Calu3 (cell line): ENCODE results near the gene GTF2A1L. TPM values are rescaled to one million over a fixed set of nuclear protein-coding genes. Genes with fewer than 3 reads are reported as not detected.
A peak's percentile ranks its signal among the peaks of the same experiment; 100 is the strongest.
"Not testable (repeated sequence)": the region's sequence is repeated elsewhere in the genome, so short reads cannot be mapped to it uniquely, and the experiment has no call there.

Source experiments
- BruUV-seq: library from RNA; stranded (reverse); fragments of 400-500 nt; replicated peaks from 2 replicates; lab custom pipeline; 2021; lab: Mats Ljungman, UMichigan
- CTCF ChIA-PET: fragments of 300-600 bp; sonication (Branson Sonifier 250); formaldehyde crosslinking; loops from one replicate; lab custom pipeline; 2022; ENCODE audit warnings: antibody characterized with exemption; lab: Charles Lee
- DNase-seq: peaks from one replicate; pipeline ENCODE4 v3.0.0; 2022
- H3K27ac Mint-ChIP-seq: one replicate; pipeline ENCODE4 v1.8.0; 2022; ENCODE audit warnings: mixed read lengths; ENCODE audit not compliant: unreplicated experiment
- H3K27me3 Mint-ChIP-seq: one replicate; pipeline ENCODE4 v1.8.0; 2022; ENCODE audit warnings: mixed read lengths; ENCODE audit not compliant: unreplicated experiment
- H3K36me3 Mint-ChIP-seq: one replicate; pipeline ENCODE4 v1.8.0; 2022; ENCODE audit warnings: mild to moderate bottlenecking, moderate library complexity, mixed read lengths; ENCODE audit not compliant: insufficient read depth, unreplicated experiment
- H3K4me1 Mint-ChIP-seq: one replicate; pipeline ENCODE4 v1.8.0; 2022; ENCODE audit warnings: mild to moderate bottlenecking, low read depth, mixed read lengths; ENCODE audit not compliant: unreplicated experiment
- H3K4me3 Mint-ChIP-seq: one replicate; pipeline ENCODE4 v1.8.0; 2022; ENCODE audit warnings: mild to moderate bottlenecking, low read depth, moderate library complexity, mixed read lengths; ENCODE audit not compliant: unreplicated experiment
- H3K9me3 Mint-ChIP-seq: one replicate; pipeline ENCODE4 v1.8.0; 2022; ENCODE audit warnings: low read depth, mixed read lengths; ENCODE audit not compliant: unreplicated experiment
- CTCF ChIP-seq: fragments of 200-600 bp; IDR thresholded peaks from one replicate; pipeline ENCODE4 v1.8.0; 2022; ENCODE audit warnings: antibody characterized with exemption; ENCODE audit not compliant: unreplicated experiment
- intact Hi-C: fragments of 100-400 bp; cut with micrococcal nuclease; formaldehyde crosslinking; loops from one replicate; pipeline ENCODE4 v1.10.0; 2022; ENCODE audit not compliant: unreplicated experiment
- total RNA-seq: library from RNA; stranded (reverse); gene quantifications from 2 replicates; pipeline ENCODE4 v1.2.3, GENCODE V29; 2022

The GTF2A1L gene
- total RNA-seq, 1 experiment from 2014 or later, result not detected

GRCh38 chr2:48696881-48697280 is 79.2 kb downstream of the GTF2A1L start:
- BruUV-seq, result no TSS peak
- no peak for TF ChIP-seq CTCF
- Mint-ChIP-seq H3K27me3 (no peaks in the 10 kb centered on the region), H3K27ac (no peak overlapping the region), H3K36me3 (no peaks in the 10 kb centered on the region), H3K4me1 (peaks cover 18% of the 10 kb centered on the region), H3K4me3 (no peak overlapping the region), H3K9me3 (no peaks in the 10 kb centered on the region)
- DNase-seq, result no peak
- CTCF ChIA-PET, result no interaction called here
- intact Hi-C loops, result no loop called here

GRCh38 chr2:48699348-48699930 is 81.8 kb downstream of the GTF2A1L start:
- CTCF ChIA-PET, result interaction anchor here (0.6 kb wide), 1 partner anchor 18 kb away, joined by 3 read pairs; no protein-coding TSS in a partner anchor
- no peak for TF ChIP-seq CTCF
- H3K4me3 Mint-ChIP-seq, result no peak overlapping the region
- H3K36me3 Mint-ChIP-seq, result no peaks in the 10 kb centered on the region
- peaks cover 2% of the 10 kb centered on the region for H3K9me3 Mint-ChIP-seq
- H3K4me1 Mint-ChIP-seq, result no peaks in the 10 kb centered on the region
- no TSS peak for BruUV-seq
- no peak overlapping the region for H3K27ac Mint-ChIP-seq
- DNase-seq, result no peak
- no peaks in the 10 kb centered on the region for H3K27me3 Mint-ChIP-seq
- intact Hi-C loops, result no loop called here

GRCh38 chr2:48703621-48704020 is 86.0 kb downstream of the GTF2A1L start:
- H3K4me3 Mint-ChIP-seq, BruUV-seq, H3K36me3 Mint-ChIP-seq, CTCF ChIA-PET, intact Hi-C loops, H3K27me3 Mint-ChIP-seq, H3K4me1 Mint-ChIP-seq, H3K27ac Mint-ChIP-seq, DNase-seq, H3K9me3 Mint-ChIP-seq: not testable (repeated sequence)

GRCh38 chr2:48707466-48707865 is 89.8 kb downstream of the GTF2A1L start:
- H3K4me3 Mint-ChIP-seq, result no peak overlapping the region
- intact Hi-C loops, result no loop called here
- no peak for TF ChIP-seq CTCF
- CTCF ChIA-PET, result interaction anchor here (0.9 kb wide), 1 partner anchor 16 kb away, joined by 3 read pairs; no protein-coding TSS in a partner anchor
- peaks cover 7% of the 10 kb centered on the region for H3K9me3 Mint-ChIP-seq
- no peaks in the 10 kb centered on the region for H3K4me1 Mint-ChIP-seq
- no peaks in the 10 kb centered on the region for H3K27me3 Mint-ChIP-seq
- H3K36me3 Mint-ChIP-seq, result no peaks in the 10 kb centered on the region
- BruUV-seq, result no TSS peak
- H3K27ac Mint-ChIP-seq, result no peak overlapping the region
- peak; percentile 50 for DNase-seq
